K562 (cell line): Measurements from ENCODE around the gene TEX51.

Source experiments
- NFIC ChIP-seq: fragments of 450-650 bp; IDR thresholded peaks from 2 replicates; pipeline ENCODE4 v1.6.1; 2017; ENCODE audit warnings: mild to moderate bottlenecking, inconsistent platforms
- NR3C1 ChIP-seq: sonication (generic); formaldehyde crosslinking; IDR thresholded peaks from 2 replicates; pipeline ENCODE4 v1.8.1; 2022; ENCODE audit warnings: missing genetic modification reagents
- ZNF431 ChIP-seq: sonication (generic); formaldehyde crosslinking; IDR thresholded peaks from 2 replicates; pipeline ENCODE4 v1.8.0; 2022; ENCODE audit warnings: mild to moderate bottlenecking, missing genetic modification reagents
- TF ChIP-seq, protein P1 (sequence below): sonication (generic); formaldehyde crosslinking; IDR thresholded peaks from 2 replicates; pipeline ENCODE4 v1.8.1; 2022; ENCODE audit warnings: missing genetic modification reagents
- TF ChIP-seq, protein P2 (sequence below), 2 experiments: fragments of 450-650 bp in 1 of 2; sonication (generic) in 1 of 2; formaldehyde crosslinking; conservative IDR thresholded peaks; 2 replicates each; pipeline versions ENCODE4 v1.4.0 to v1.8.1; 2020 to 2022; ENCODE audit warnings: mild to moderate bottlenecking in 1 of 2, missing genetic modification reagents in 1 of 2
- TF ChIP-seq, protein P3 (sequence below), 2 experiments: fragments of 450-650 bp in 1 of 2; IDR thresholded peaks; 2 replicates each; pipeline ENCODE4 v1.6.1; 2011 to 2017; ENCODE audit warnings: low read depth in 2 of 2, antibody characterized with exemption in 1 of 2, borderline replicate concordance in 1 of 2, low read length in 1 of 2, mild to moderate bottlenecking in 1 of 2, mixed read lengths in 1 of 2; ENCODE audit not compliant: control insufficient read depth in 1 of 2

DNA sequence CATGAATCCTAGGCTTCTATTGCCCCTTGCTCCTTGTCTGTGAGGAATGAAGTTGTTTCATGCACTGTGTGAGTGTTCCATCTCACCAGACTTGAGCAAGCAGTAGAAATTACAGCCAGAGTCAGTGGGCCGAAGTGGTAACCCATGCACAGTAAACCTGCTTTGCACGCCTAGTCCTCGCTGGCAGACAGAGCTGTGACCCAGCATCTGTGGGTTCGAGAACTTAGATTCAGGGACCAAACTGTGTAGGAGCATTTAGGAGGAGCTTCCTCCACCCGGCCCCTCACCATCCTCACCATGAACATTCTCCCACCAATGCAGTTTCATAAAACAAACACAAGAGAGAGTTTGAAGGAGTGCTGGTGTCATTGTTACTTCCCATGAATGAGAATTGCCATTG is 21.6 kb upstream of the TEX51 start:
- TF ChIP-seq NR3C1 (no peak), NFIC (no peak), ZNF431 (no peak)
- TF ChIP-seq, protein P1, sequence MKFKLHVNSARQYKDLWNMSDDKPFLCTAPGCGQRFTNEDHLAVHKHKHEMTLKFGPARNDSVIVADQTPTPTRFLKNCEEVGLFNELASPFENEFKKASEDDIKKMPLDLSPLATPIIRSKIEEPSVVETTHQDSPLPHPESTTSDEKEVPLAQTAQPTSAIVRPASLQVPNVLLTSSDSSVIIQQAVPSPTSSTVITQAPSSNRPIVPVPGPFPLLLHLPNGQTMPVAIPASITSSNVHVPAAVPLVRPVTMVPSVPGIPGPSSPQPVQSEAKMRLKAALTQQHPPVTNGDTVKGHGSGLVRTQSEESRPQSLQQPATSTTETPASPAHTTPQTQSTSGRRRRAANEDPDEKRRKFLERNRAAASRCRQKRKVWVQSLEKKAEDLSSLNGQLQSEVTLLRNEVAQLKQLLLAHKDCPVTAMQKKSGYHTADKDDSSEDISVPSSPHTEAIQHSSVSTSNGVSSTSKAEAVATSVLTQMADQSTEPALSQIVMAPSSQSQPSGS (CRISPR knock-in tag), result no peak
- TF ChIP-seq, protein P2, sequence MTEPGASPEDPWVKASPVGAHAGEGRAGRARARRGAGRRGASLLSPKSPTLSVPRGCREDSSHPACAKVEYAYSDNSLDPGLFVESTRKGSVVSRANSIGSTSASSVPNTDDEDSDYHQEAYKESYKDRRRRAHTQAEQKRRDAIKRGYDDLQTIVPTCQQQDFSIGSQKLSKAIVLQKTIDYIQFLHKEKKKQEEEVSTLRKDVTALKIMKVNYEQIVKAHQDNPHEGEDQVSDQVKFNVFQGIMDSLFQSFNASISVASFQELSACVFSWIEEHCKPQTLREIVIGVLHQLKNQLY (CRISPR knock-in tag; conservative IDR thresholded peaks at IDR 0.05), result no peak
- TF ChIP-seq, protein P3, sequence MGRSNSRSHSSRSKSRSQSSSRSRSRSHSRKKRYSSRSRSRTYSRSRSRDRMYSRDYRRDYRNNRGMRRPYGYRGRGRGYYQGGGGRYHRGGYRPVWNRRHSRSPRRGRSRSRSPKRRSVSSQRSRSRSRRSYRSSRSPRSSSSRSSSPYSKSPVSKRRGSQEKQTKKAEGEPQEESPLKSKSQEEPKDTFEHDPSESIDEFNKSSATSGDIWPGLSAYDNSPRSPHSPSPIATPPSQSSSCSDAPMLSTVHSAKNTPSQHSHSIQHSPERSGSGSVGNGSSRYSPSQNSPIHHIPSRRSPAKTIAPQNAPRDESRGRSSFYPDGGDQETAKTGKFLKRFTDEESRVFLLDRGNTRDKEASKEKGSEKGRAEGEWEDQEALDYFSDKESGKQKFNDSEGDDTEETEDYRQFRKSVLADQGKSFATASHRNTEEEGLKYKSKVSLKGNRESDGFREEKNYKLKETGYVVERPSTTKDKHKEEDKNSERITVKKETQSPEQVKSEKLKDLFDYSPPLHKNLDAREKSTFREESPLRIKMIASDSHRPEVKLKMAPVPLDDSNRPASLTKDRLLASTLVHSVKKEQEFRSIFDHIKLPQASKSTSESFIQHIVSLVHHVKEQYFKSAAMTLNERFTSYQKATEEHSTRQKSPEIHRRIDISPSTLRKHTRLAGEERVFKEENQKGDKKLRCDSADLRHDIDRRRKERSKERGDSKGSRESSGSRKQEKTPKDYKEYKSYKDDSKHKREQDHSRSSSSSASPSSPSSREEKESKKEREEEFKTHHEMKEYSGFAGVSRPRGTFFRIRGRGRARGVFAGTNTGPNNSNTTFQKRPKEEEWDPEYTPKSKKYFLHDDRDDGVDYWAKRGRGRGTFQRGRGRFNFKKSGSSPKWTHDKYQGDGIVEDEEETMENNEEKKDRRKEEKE (IDR thresholded peaks at IDR 0.05; ENCODE audit: borderline replicate concordance in 1 of 2, control insufficient read depth in 1 of 2, low read depth in 2 of 2, low read length in 1 of 2), result no peak
